ENCODE data around the gene TEX14.

- TF ChIP-seq CTCF (IDR thresholded peaks at IDR 0.05) (no peak), POLR2A (IDR thresholded peaks at IDR 0.05) (no peak)
Measured at GRCh38 chr17:58648236-58648635, 43.6 kb downstream of the TEX14 start.
